CD4-positive, alpha-beta T cell treated with Interleukin-2 at 100 ng/mL for 4 hours (primary cell): ENCODE measurements around the gene LRRC72.
"Not testable (repeated sequence)": the region's sequence is repeated elsewhere in the genome, so short reads cannot be mapped to it uniquely, and the experiment has no call there.

ENCODE experiments used
- DNase-seq: peaks from one replicate; pipeline ENCODE4 v3.0.0-alpha.2; 2020; ENCODE audit warnings: low spot score

Gene LRRC72

DNA sequence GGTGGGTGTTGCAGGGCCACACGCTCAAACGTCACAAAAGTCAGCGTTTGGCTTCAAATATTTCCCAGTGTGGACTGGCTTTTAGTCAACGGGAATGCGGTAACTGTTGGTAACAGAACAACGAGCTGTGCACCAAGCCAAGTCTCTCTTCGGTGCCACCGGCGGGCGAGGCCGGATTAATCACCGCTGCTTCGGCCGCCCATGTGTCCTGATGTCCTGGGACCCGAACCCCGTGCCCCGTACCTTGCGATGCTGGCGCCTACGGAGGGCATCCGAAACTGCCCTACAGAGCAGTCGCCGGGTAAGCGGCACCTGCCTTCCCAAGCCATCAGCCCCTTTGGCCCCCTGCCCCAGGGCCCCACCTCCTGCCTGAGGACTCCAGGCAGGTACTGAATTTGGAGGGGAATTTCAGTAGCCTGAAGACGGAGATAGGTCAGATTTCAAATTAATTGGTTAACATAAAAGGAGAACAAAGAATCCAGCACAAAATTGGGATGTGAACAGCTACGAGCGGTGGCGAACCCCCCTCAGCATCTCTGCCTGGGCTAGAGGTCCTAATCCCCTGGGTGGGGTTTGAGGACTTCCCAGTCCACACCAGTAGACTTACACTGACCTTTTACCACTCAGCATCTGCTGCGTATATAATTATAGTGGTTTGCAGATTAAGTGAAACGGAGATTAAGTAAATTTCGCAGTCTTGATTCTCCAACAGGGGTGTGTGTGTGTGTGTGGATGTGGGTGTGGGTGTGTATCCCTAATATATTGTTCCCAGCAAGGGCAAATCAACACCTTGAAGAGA is at the start of gene LRRC72:
TSS of gene LRRC72 (plus strand) at position 84 of the 799 bp plus-strand sequence. CDS start at position 212, 128 bp downstream.
- no peak for DNase-seq

DNA sequence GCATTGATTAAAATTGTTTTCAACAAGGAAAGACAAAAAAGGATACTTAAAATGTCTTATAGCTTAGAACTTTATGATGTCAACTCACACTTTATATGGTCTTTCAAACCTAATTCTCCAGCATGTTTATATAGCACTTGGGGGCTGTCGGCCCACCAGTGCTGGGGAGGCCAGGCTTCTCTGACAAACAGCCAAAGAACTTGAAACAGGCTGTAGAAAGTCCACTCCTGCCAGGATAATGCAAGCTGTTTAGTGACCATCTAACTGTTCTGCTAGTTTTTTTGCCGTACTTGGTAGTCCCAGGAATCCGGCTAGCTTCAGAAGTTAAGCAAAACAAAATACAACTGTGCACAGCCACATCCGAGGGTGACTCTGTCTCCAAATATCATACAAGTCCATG is 47.5 kb upstream of the LRRC72 start:
- no peak for DNase-seq

DNA sequence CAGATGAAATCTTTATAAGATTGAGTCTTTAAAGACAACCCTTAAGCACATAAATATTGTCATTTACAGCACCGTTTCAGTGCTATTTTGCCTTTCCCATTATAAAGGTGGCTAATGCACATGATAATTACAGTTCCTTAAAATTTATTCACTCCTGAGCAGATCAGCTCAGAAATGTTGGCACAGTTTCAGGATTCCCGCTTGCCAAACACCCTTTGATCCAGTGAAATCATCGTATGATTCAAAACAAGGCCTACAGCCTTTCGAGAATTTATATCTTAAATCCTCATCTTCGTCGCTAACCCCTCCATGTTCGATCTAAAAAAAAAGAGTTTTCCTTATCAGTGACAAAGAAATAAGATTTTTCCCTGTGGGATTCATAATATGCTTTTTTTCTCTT is 47.0 kb upstream of the LRRC72 start:
- no peak for DNase-seq

DNA sequence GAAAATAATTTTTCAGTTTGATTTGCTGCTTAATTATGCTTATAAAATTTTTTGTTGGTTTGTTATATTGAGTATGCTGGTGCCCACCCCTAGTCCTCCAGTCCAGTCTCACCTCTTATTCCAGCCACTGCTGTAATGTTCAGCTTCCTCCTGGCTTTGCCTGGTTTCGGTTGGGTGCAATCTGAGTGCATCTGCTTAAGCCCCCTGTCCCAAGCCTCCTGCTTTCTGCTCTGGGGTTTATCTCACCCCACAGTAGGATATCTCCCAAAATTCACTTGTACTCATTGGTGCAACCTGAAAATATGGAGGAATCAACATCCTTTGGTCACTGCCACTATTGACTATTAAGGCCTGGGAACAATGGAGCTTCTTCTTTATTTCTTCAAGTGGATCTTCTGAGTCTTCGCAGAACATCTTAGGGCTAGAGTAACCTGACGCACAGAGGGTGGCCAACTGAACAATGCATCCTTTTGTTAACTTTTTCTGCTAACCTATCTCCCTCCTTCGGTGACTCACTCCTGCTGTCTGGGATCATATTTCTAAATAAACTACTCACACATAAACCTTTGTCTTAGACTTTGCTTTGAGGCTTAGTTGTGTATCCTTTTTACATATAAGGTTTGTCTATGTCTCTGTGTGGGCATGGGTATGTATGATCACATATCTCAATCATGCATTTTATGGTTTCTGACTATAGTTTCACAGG is 42.0 kb upstream of the LRRC72 start:
- DNase-seq = no peak

DNA sequence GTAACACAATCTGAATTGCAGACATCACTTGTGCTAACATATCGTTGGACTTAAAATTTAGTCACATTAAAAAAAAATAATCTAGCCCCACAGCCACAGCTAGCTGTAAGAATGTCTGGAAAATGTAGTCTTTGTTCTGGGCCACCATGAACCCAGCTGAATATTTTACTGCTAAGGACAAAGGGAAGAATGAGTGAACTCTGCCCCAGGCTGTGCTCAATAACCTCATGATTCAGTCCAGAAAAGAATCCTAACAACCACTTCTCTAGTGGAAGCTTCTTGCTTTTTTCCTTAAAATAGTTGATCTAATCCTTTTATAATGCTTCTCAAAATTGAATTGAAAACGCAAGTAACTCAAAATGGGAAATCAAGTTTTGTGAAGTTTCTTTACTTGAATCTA is 35.5 kb upstream of the LRRC72 start:
- no peak for DNase-seq

DNA sequence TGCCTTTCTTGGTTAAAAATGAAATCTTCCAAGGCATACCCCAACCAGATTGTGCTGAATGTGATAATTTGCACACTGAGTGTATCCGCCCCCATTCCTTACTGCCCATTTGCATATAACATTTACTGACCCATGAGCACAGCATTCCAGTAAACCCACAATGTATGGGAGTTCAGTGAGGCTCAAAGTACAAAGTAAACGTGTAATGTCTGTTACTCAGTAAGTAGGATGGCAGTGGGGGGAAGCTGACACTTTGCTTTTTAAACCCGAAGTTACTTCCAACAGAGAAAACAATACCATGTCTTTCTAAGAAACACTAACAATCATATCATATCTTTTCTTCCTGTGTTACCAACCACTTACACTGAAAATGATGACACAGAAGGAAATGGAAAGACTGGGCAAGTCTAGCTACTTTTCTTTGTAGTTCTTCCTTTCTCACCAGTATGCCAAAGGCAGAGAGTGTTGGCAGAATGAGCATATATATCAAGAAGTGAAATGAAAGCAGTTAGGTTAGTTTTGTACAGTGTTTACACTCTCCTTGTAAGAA is 34.0 kb upstream of the LRRC72 start:
- DNase-seq = no peak

DNA sequence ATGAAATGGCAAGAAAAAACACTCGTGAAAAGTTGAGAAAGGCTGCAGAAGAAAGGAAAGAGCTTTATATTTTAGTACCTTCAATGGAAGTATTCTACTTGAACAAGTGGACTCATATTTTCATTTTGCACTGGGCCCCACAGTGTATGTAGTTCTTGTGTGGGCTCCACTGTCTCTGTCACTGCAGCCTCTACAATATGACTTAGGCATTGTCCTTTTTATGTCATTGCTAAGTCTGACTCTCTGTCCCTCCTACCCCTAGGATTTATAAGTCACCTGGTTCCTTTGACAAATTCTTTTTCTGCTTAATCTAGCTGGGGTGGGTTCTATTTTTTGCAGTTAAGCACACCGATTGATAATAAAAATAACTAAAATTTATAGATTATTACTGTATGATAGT is 33.4 kb upstream of the LRRC72 start:
- DNase-seq = no peak

DNA sequence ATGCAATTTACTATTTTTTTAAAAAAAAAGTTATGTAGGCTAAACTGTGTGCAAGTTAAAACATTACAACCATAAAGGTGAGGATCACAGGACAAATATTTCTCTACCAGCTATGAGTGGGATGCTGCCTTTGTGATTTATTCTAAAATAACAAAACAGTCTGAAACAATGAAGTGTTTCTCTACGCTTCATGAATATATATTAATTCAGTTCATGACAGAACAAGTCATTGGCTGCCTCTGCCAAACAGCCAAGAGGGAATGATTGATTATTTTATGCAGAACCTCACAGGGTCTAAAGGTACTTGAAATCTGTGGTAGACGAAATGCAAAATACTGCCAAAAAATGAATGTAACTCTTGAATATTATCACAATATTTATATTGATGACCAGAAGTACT is 32.1 kb upstream of the LRRC72 start:
- DNase-seq = no peak

DNA sequence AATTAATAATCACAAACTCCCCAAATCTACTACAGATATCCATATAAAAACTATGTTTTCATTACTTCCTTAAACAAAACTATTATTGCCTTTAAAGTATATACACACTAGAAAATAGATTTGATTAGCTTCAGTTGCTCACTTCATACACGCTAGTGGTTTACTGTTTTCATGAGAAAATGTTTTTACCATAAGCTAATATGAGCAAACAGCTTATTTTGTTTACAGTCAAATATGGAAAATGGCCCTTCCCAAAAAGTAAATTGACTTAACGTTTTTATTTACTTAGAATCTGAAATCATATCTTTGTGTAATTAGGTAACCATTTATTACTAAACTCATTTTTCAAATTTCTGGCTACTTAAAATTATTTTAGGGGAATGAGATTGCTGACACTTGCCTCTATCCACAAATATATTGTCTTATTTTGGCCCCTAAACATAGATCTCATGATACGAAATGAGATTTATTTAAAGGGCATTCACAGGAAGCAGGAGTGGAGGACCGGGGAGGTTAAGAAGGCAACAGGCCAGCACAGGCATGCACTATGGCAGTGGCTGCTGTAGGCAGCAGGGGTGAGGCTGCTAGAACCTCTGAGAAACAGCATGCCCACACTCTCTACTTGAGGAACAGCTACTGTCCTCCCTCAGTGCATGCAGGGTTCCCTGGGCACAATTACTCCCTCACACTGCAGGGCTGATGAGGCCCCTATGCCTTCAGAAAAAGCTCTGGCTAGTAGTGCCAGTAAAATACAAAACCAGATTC is 31.5 kb upstream of the LRRC72 start:
- DNase-seq = no peak

DNA sequence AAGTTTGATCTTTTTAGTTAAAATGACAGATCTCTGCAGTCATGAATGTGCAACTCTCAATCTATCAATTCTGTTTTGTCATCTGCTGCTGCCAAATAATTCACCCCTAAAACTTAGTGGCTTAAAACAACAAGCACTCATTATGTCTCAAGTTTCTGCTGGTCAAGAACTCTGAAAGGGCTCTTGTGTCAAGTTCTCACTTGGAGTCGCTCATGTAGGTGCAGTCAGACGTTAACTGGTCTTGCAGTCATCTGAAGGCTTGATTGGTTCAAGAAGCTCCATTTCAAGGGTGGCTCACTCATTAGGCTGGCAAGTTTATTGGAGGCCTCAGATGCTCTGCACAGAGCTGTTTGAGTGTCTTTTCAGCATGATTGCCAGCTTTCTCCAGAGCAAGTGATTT is 28.5 kb upstream of the LRRC72 start:
- no peak for DNase-seq

DNA sequence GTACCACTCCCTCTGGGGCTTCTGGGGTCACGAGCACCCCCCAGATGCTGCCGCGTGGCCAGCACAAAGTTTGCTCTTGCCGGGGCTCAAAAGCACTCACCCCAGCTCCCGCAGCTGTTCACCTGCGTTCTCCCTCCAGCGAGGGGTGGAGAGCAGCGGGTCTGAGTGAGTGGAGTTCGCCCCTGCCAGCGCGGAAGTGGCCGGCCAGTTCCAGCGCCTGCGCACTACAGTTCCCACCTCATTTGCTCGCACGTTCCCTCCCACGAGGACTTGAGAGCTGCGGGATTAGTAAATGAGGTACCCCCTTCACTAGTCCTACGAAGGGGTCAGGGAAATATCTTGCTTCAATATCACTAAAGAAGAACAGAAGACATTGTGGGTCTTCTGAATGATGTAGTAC is 24.3 kb upstream of the LRRC72 start:
- no peak for DNase-seq

DNA sequence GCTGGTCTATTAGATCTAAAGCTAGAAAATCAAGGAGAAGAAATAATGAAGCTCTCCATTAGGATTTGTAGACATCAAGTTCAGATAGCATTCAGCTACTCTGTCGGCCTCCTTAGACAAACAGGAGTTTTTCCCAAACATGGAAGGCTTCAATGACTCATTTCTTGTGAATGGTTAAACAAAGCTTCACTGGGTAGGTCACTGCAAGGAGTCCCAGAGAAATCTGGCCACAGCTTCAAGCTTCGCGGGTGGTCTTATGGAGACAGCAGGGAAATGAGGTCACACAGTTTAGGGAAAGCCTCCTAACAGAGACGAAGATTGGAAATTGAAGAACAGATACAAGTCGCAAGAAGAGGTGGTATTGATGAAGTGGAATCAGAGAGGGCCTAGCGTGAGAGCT is 22.6 kb upstream of the LRRC72 start:
- DNase-seq = no peak

DNA sequence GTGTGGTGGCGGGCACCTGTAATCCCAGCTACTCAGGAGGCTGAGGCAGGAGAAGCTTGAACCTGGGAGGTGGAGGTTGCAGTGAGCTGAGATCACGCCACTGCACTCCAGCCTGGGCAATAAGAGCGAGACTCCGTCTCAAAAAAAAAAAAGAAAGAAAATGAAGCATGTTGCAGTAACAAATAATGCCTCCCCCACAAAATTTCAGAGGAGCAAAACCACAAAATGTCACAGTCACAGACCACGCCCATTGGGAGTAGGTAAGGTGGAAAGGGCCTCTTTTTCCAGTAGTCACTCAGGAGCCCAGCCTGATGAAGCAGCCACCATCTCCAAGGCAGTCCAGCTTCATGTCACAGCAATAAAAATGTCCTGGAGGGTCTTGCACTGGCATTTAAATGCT is 20.2 kb upstream of the LRRC72 start:
- DNase-seq = not testable (repeated sequence)

DNA sequence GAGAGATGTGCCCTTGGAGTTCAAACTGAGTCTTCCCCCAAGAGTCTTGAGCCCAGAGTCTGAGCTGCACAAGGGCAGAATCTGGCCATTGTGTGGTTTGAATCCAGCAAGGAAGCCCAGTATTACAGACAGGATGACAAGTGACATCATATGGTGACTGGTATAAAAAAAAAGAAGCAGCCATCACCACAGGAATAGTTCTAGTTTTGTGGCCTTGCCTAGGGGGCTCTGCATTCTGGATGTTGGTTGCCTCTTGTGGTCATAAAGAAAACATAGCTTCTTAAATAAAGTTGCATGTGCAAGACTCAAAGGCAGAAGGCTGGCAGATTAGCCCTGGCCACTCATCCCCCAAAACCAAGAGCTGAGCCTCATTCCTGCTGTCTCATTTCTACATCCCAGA is 16.8 kb upstream of the LRRC72 start:
- DNase-seq = no peak

DNA sequence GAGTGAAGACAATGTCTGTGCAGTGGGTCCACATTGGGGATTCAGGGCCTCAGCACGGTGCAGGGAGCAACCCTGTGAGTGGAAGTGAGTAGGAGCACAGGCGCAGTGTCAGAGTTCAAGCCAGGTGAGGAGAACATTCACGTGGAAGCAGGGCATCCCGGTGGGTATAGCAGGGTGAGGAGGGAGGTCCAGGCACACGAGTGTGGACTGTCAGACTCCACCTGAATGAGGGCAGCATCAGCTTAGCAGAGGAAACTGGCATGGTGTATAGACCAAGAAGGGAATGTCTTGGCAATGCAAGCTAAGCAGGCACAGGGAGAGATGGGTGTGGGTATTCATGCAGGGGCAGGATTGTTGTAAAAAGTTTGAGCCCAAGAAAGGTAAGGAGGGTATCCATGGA is 15.3 kb upstream of the LRRC72 start:
- no peak for DNase-seq

DNA sequence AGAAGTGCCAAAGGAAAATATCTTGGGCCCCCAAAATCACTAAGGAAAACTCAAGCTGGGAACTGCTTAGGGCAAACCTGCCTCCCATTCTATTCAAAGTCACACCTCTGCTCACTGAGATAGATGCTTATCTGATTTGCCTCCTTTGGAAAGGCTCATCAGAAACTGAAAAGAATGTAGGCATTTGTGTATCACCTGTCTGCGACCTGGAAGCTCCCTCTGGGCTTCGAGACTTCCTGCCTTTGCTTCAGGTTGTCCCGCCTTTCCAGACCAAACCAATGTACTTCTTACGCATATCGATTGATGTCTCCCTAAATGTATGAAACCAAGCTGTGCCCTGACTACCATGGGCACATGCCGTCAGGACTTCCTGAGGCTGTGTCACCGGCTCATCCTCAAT is 14.5 kb upstream of the LRRC72 start:
- DNase-seq = no peak

DNA sequence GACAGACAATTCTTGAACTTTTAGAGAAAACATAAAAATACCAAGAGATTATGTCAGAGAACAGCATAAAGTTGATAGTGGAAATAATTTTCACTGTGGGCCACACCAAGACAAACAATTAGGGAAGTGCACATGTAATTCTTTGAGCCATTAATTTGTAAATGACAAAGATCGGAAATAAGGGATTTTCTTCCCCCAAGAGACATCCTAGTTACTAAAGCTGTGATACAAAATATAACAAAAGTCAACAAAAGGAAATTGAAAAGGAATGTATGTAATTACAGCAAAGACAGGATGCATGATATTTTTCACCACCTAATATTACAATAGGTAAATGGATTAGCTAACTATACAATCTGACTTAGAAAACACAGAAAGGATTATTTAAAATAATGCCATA is 12.4 kb upstream of the LRRC72 start:
- no peak for DNase-seq

DNA sequence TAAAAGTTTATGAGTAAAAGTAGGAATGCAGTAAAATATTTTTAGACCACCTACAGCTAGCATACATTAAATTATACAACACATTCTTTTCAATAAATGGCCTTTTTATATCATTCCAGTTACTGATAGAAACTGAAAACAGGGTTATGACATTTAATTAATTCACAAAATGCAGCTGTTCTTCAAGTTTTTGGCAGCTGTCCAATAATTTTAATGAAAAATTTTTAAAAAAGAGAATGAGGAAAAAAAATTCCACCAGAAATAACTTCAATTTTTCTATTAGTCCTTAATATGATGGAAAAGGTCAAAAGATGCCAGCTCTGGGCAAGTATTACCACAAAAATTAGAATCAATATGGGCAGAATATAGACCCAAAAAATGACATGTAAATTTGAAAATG is 11.9 kb upstream of the LRRC72 start:
- DNase-seq = no peak

DNA sequence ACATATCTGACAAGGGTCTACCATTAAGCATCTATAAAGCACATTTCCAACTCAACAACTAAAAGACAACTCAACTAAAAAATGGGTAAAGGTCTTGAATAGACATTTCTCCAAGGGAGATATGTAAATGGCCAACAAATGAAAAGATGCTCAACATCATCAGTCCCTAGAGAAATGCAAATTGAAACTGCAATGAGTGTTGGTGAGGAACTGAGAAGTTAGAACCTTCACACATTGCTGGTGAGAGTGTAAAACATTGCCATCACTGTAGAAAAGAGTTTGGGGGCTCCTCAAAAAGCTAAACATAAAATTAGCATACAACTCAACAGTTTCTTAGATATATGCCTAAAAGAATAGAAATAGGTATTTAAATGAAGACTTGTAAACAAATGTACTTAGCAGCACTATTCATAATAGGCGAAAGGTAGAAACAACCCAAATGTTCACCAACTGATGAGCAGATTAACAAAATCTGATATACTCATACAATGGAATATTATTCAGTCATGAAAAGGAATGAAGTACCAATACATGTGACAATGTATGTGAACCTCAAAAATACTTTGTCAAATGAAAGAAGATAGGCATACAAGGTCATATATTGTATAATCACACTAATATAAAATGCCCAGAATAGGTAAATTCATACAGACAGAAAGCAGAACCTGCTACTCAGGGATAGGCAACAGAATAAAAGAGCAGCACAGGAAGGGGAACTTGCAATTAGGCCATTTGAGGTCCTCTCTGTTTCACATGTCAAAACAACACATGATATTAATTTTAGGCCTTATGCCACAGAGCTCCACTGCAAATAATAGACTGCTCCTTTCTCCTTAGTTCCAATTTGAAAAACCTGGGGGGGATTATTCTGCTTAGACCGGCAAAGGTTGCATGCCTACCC is 10.6 kb upstream of the LRRC72 start:
- no peak for DNase-seq

DNA sequence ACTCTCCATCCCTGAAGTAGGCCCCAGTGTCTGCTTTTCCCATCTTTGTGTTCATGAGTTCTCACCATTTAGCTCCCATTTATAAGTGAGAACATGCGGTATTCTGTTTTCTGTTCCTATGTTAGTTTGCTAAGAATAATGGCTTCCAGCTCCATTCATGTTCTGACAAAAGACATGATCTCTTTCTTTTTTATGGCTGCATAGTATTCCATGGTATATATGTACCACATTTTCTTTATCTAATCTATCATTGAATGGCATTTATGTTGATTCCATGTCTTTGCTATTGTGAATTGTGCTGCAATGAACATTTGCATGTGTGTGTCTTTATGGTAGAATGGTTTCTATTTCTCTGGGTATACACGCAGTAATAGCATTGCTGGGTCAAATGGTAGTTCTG is 6.6 kb upstream of the LRRC72 start:
- not testable (repeated sequence) for DNase-seq

DNA sequence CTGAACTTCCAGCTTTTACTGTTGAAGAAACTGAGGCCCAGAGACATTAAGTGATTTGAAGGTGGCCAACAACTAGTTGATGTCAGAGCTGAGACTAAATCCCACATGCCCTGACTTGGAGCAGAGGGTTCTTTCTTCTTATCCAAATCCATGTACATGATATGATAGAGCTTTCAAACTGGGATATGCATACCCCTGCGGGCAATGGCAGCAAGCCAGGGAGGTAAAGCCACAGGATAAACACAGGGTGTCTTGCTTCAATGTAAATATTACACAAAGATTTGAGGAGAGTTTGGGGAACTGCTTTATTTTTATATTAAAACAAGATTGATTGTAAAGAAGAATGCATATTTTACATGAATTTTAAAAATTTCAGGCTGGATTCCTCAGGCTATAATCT is 2.3 kb upstream of the LRRC72 start:
- no peak for DNase-seq

DNA sequence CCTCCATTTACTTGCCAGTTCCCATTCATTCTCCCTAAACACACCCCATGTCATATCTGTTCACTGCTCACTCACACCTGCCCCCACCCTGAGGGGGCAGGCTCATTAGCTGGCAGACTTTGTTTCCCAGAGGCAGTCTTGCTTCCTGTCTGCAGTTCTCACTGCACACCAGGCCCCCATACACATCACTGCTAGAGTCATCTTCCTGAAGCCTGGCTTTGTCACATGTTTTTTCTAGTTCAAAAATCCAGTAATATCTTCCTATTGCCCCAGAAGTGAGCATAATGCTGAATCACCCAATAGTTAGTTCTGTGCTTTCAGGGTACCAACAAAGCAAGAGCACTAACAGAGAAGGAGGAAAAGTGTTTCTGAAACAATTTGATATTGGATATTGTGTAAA is 1.9 kb downstream of the LRRC72 start:
- DNase-seq = no peak
